ENCODE results near the gene AIFM3.

- TF ChIP-seq CTCF (IDR thresholded peaks at IDR 0.05) (no peak), POLR2A (IDR thresholded peaks at IDR 0.05) (no peak), POLR2AphosphoS5 (IDR thresholded peaks at IDR 0.05) (no peak)
Observed at GRCh38 chr22:21003782-21004181, 36.7 kb downstream of the AIFM3 start.
